NCI-H460 (cell line): ENCODE data around the gene FOXC2. TPM values are rescaled to one million over a fixed set of nuclear protein-coding genes. Genes with fewer than 3 reads are reported as not detected.

Experiments
- DNase-seq: peaks from one replicate; pipeline ENCODE4 v3.0.0-alpha.2; 2016; ENCODE audit warnings: low read depth; ENCODE audit errors: extremely low read depth
- polyA plus RNA-seq: library from polyadenylated mRNA; depleted of rRNA; stranded (reverse); fragments of >200 nt; gene quantifications from 2 replicates; pipeline ENCODE4 v1.2.3, GENCODE V29; 2014; cell fraction: nucleus; rRNA removed
- total RNA-seq: library from RNA; depleted of rRNA; stranded (reverse); fragments of >200 nt; shearing (Covaris generic); gene quantifications from 2 replicates; pipeline ENCODE4 v1.2.3, GENCODE V29; 2014; rRNA removed

Gene FOXC2
- not detected in 2 replicates for total RNA-seq
- not detected in 2 replicates for polyA plus RNA-seq

DNA sequence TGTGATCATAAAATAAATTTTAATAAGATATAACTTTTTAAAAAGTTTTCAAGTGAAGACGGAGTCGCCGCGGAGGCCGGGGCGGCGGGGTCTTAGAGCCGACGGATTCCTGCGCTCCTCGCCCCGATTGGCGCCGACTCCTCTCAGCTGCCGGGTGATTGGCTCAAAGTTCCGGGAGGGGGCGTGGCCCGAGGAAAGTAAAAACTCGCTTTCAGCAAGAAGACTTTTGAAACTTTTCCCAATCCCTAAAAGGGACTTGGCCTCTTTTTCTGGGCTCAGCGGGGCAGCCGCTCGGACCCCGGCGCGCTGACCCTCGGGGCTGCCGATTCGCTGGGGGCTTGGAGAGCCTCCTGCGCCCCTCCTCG, at the start of gene FOXC2:
FOXC2 (plus strand) TSS at position 229 of the 365 bp plus-strand sequence. CDS start 507 bp downstream, outside the sequence.
- DNase-seq, result no peak

DNA sequence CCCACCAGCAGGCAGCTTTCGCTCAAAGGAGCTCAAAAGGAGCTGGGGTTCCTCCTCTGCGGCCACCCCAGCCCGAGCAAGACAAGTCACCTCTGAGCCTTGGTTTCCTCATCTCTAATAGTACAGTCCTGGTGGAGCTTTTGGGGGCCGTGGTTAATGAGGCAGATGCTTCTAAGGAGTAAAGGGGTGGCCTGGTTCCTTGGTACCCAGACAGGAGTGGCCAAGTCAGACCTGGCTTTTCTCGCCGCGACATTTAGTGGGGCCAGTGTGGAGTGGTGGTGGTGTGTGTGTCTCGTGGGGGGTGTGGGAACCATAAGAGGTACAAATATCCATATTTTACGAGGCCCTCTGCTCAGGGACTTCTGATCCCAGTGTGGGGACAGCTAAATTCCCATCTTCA, 49.6 kb upstream of the FOXC2 start:
- DNase-seq, result no peak

GRCh38 chr16:86517652-86518258, 48.9 kb upstream of the FOXC2 start:
- peak; percentile 67 for DNase-seq

DNA sequence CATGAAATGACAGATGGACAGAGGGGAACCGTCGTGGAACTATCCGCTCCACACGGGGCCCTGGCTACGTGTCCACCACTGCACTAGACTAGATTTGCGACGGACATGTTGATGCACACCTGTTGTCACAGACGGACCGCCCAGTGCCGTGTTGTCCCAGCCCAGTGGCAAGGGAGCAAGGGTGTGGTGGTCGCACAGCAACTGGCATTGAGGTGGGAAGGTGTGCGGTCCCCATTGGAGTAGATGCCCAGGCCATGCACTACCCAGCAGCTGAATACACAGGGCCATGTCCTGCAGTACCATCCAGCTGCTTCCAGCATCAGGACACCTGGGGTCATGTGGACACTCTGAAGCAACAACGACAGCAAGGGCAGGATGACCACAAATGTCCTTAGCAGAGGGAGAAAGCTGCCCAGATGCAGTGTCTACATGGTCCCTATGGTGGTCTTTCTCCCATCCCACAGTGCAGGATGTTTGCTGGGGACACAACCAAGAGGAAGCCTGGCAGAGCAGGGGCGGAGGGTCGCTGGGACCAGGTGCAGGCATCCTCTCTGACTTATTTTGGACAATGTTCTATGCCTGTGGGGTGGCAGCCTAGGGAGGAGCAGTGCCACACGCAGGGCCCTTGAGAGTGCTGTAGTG, 47.5 kb upstream of the FOXC2 start:
- DNase-seq, result no peak

GRCh38 chr16:86519649-86520316, 46.8 kb upstream of the FOXC2 start:
- DNase-seq, result peak; percentile 48

GRCh38 chr16:86520317-86521210, 46.1 kb upstream of the FOXC2 start:
- DNase-seq, result no peak

GRCh38 chr16:86521236-86522197, 45.1 kb upstream of the FOXC2 start:
- no peak for DNase-seq

- no peak for DNase-seq
Measured at GRCh38 chr16:86522634-86523033, 44.0 kb upstream of the FOXC2 start.

- no peak for DNase-seq
Measured at GRCh38 chr16:86523166-86523740, 43.4 kb upstream of the FOXC2 start.

DNA sequence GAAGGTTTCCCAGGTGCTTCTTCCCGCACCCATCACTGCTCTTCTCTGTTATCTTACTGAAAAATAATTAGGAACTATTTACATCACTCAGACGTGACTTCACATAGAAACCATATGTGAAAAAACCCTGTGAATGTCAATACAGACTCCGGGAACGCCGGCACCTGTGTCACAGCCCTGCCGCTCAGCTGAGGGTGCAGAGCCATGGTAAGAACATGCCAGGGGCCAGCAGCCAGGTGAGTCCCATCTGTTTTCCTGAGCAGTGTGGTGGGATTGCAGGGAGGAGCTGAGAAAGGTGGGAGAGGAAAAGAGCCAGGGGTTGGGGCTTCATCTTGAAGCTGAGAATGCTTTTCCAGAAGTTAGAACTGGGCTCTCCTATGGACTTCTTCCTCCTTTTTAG, 42.6 kb upstream of the FOXC2 start:
- DNase-seq, result no peak

DNA sequence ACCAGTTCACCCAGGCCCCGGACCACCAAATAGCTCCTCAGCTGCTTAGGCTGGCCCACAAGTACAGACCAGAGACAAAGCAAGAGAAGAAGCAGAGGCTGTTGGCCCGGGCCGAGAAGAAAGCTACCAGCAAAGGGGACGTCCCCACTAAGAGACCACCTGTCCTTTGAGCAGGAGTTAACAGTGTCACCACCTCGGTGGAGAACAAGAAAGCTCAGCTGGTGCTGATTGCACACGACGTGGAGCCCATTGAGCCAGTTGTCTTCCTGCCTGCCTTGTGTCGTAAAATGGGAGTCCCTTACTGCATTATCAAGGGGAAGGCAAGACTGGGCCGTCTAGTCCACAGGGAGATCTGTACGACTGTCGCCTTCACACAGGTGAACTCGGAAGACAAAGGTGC, 40.9 kb upstream of the FOXC2 start:
- no peak for DNase-seq

GRCh38 chr16:86527366-86527765, 39.3 kb upstream of the FOXC2 start:
- no peak for DNase-seq

GRCh38 chr16:86528061-86528929, 38.3 kb upstream of the FOXC2 start:
- DNase-seq, result no peak

GRCh38 chr16:86529160-86529559, 37.5 kb upstream of the FOXC2 start:
- no peak for DNase-seq

- no peak for DNase-seq
Measured at GRCh38 chr16:86530251-86531190, 36.1 kb upstream of the FOXC2 start.

- no peak for DNase-seq
Measured at GRCh38 chr16:86531191-86531545, 35.5 kb upstream of the FOXC2 start.
